PC-9 (cell line): ENCODE results near the gene SCUBE2. TPM values are rescaled to one million over a fixed set of nuclear protein-coding genes. Genes with fewer than 3 reads are reported as not detected.
"Not testable (repeated sequence)": the region's sequence is repeated elsewhere in the genome, so short reads cannot be mapped to it uniquely, and the experiment has no call there.

Experiments
- BruUV-seq: library from RNA; stranded (reverse); fragments of 400-500 nt; replicated peaks from 2 replicates; lab custom pipeline; 2021; lab: Mats Ljungman, UMichigan
- CTCF ChIA-PET: fragments of 300-600 bp; sonication (Branson Sonifier 250); formaldehyde crosslinking; loops from one replicate; lab custom pipeline; 2022; ENCODE audit warnings: antibody characterized with exemption; lab: Charles Lee
- POLR2A ChIA-PET: fragments of 300-600 bp; sonication (Branson Sonifier 250); formaldehyde crosslinking; loops from one replicate; lab custom pipeline; 2022; ENCODE audit warnings: antibody characterized with exemption; ENCODE audit not compliant: unreplicated experiment; lab: Charles Lee
- DNase-seq, 2 experiments: peaks; one replicate each; pipeline versions ENCODE4 v3.0.0 to v3.0.0-alpha.2; 2015 to 2022; ENCODE audit warnings: mixed read lengths in 1 of 2
- H2AFZ ChIP-seq: fragments of 200-600 bp; sonication (generic); 2 replicates; pipeline ENCODE4 v1.8.1; 2017; ENCODE audit warnings: antibody characterized with exemption
- H3F3A ChIP-seq: fragments of 200-600 bp; sonication (generic); 2 replicates; pipeline ENCODE4 v1.8.1; 2017; ENCODE audit warnings: antibody characterized with exemption, mild to moderate bottlenecking, low read depth; ENCODE audit not compliant: insufficient read depth
- H3K27ac ChIP-seq: fragments of 200-600 bp; sonication (generic); 2 replicates; pipeline ENCODE4 v1.6.1; 2016; ENCODE audit warnings: mixed run types
- H3K27me3 ChIP-seq: fragments of 200-600 bp; sonication (generic); 2 replicates; pipeline ENCODE4 v1.6.1; 2016; ENCODE audit warnings: low read depth, mixed run types; ENCODE audit not compliant: insufficient read depth
- H3K36me3 ChIP-seq: fragments of 200-600 bp; sonication (generic); 2 replicates; pipeline ENCODE4 v1.6.1; 2016; ENCODE audit warnings: low read depth, mixed run types
- H3K4me1 ChIP-seq: fragments of 200-600 bp; sonication (generic); replicated peaks from 2 replicates; pipeline ENCODE4 v1.6.1; 2016; ENCODE audit warnings: mixed run types; ENCODE audit not compliant: insufficient read depth
- H3K4me2 ChIP-seq: fragments of 200-600 bp; sonication (generic); 2 replicates; pipeline ENCODE4 v1.6.1; 2017; ENCODE audit warnings: mixed run types
- H3K4me3 ChIP-seq: fragments of 200-600 bp; sonication (generic); 2 replicates; pipeline ENCODE4 v1.6.1; 2016; ENCODE audit warnings: mixed run types
- H3K79me2 ChIP-seq: fragments of 200-600 bp; sonication (generic); 2 replicates; pipeline ENCODE4 v1.6.1; 2017; ENCODE audit warnings: low read depth, mixed run types
- H3K9me2 ChIP-seq: fragments of 200-600 bp; sonication (generic); 2 replicates; pipeline ENCODE4 v1.8.1; 2017; ENCODE audit warnings: mild to moderate bottlenecking; ENCODE audit not compliant: insufficient read depth
- H3K9me3 ChIP-seq: fragments of 200-600 bp; sonication (generic); 2 replicates; pipeline ENCODE4 v1.8.1; 2016; ENCODE audit warnings: low read depth; ENCODE audit not compliant: insufficient read depth
- H4K20me1 ChIP-seq: fragments of 200-600 bp; sonication (generic); 2 replicates; pipeline ENCODE4 v1.8.1; 2017; ENCODE audit not compliant: insufficient read depth
- CTCF ChIP-seq: fragments of 200-600 bp; sonication (generic); conservative IDR thresholded peaks from 2 replicates; pipeline ENCODE4 v1.6.1; 2017; ENCODE audit warnings: mixed run types, antibody characterized with exemption, mild to moderate bottlenecking, moderate library complexity
- EZH2 ChIP-seq: fragments of 200-600 bp; sonication (generic); IDR thresholded peaks from 2 replicates; pipeline ENCODE4 v1.8.0; 2017; ENCODE audit warnings: antibody characterized with exemption, low read depth
- intact Hi-C: fragments of 100-400 bp; cut with micrococcal nuclease; formaldehyde crosslinking; loops from one replicate; pipeline ENCODE4 v1.10.0; 2022; ENCODE audit not compliant: unreplicated experiment
- total RNA-seq: library from RNA; stranded (reverse); gene quantifications from 2 replicates; pipeline ENCODE4 v1.2.3, GENCODE V29; 2021

The SCUBE2 gene
- total RNA-seq, 1 experiment from 2014 or later, result not detected

GRCh38 chr11:9013373-9013772, 78.0 kb downstream of the SCUBE2 start:
- Histone ChIP-seq H3F3A (no peaks in the 10 kb centered on the region), H3K36me3 (no peaks in the 10 kb centered on the region), H3K9me3 (no peaks in the 10 kb centered on the region), H3K4me2 (no peak overlapping the region), H3K9me2 (no peaks in the 10 kb centered on the region), H3K27me3 (no peaks in the 10 kb centered on the region), H3K27ac (no peak overlapping the region), H3K4me1 (no peaks in the 10 kb centered on the region), H2AFZ (no peak overlapping the region), H3K4me3 (no peak overlapping the region), H3K79me2 (no peaks in the 10 kb centered on the region), H4K20me1 (no peaks in the 10 kb centered on the region)
- ChIA-PET POLR2A (no interaction called here), CTCF (interaction anchor here (0.7 kb wide), 1 partner anchor 124 kb away, joined by 3 read pairs; no protein-coding TSS in a partner anchor)
- no TSS peak for BruUV-seq
- TF ChIP-seq EZH2 (no peak), CTCF (no peak)
- no peak for DNase-seq
- intact Hi-C loops, result no loop called here

GRCh38 chr11:9009538-9009937, 81.9 kb downstream of the SCUBE2 start:
- H3K4me3 ChIP-seq, H3F3A ChIP-seq, DNase-seq, H3K4me1 ChIP-seq, H3K4me2 ChIP-seq, H2AFZ ChIP-seq, intact Hi-C loops, H3K9me3 ChIP-seq, H4K20me1 ChIP-seq, POLR2A ChIA-PET, H3K79me2 ChIP-seq, H3K27ac ChIP-seq, BruUV-seq, H3K36me3 ChIP-seq, H3K9me2 ChIP-seq, H3K27me3 ChIP-seq, CTCF ChIA-PET: not testable (repeated sequence)

- no TSS peak for BruUV-seq
- H3K4me2 ChIP-seq, result no peak overlapping the region
- POLR2A ChIA-PET, result no interaction called here
These were observed 82.7 kb downstream of the SCUBE2 start for GRCh38 chr11:9008661-9009060.

More at GRCh38 chr11:9008661-9009060, 82.7 kb downstream of the SCUBE2 start:
- H3F3A ChIP-seq, result no peaks in the 10 kb centered on the region
- no peak overlapping the region for H3K4me3 ChIP-seq
- H3K4me1 ChIP-seq, result no peaks in the 10 kb centered on the region
- H3K9me2 ChIP-seq, result no peaks in the 10 kb centered on the region
- no peak overlapping the region for H3K27ac ChIP-seq
- H3K36me3 ChIP-seq, result no peaks in the 10 kb centered on the region
- CTCF ChIA-PET, result no interaction called here
- peaks cover 10% of the 10 kb centered on the region for H3K27me3 ChIP-seq
- H4K20me1 ChIP-seq, result no peaks in the 10 kb centered on the region
- TF ChIP-seq CTCF (no peak), EZH2 (no peak)
- no peaks in the 10 kb centered on the region for H3K79me2 ChIP-seq
- H2AFZ ChIP-seq, result no peak overlapping the region
- intact Hi-C loops, result no loop called here
- DNase-seq, result no peak
- H3K9me3 ChIP-seq, result no peaks in the 10 kb centered on the region
